Right lobe of liver (tissue), 4 donors: ENCODE data around the gene FAM9C.

Experiments used
- POLR2A ChIP-seq: fragments of 450-650 bp; IDR thresholded peaks from one replicate; pipeline ENCODE4 v1.6.1; 2017; ENCODE audit warnings: antibody characterized with exemption, mild to moderate bottlenecking
- TF ChIP-seq, protein P1 (sequence below), 4 donors: fragments of 200-600 bp in 3 of 4; fragments of 450-650 bp in 1 of 4; IDR thresholded peaks; one replicate each; pipeline versions ENCODE4 v1.5.1 to v1.8.0; 2016 to 2022; ENCODE audit warnings: antibody characterized with exemption in 4 of 4, mild to moderate bottlenecking in 2 of 4
- donor health status: DM: no; HTN: no; CAD: no.
- donor health status: DM: no; HTN: no; CAD: no.
- donor health status: DM: no; HTN: yes; CAD: no.

DNA sequence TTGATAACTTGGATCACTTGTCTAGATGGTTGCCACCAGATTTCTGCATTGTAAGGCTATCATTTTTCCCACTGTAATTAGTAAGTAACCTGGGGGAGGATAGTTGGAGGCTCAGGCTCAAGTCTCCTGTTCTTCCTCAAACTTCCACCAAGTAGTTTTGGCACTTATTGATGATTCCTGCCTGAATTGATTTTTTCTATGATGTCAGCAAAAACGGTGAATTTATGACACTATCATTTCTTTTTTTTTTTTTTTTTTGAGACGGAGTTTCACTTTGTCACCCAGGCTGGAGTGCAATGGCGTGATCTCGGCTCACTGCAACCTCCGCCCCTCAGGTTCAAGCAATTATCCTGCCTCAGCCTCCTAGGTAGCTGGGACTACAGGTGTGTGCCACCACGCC lies 57.1 kb downstream of the FAM9C start:
- TF ChIP-seq, protein P1, sequence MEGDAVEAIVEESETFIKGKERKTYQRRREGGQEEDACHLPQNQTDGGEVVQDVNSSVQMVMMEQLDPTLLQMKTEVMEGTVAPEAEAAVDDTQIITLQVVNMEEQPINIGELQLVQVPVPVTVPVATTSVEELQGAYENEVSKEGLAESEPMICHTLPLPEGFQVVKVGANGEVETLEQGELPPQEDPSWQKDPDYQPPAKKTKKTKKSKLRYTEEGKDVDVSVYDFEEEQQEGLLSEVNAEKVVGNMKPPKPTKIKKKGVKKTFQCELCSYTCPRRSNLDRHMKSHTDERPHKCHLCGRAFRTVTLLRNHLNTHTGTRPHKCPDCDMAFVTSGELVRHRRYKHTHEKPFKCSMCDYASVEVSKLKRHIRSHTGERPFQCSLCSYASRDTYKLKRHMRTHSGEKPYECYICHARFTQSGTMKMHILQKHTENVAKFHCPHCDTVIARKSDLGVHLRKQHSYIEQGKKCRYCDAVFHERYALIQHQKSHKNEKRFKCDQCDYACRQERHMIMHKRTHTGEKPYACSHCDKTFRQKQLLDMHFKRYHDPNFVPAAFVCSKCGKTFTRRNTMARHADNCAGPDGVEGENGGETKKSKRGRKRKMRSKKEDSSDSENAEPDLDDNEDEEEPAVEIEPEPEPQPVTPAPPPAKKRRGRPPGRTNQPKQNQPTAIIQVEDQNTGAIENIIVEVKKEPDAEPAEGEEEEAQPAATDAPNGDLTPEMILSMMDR (IDR thresholded peaks at IDR 0.05) = no peak
- TF ChIP-seq POLR2A = no peak
